ENCODE results near the gene SGK1. TPM values are rescaled to one million over a fixed set of nuclear protein-coding genes. Genes with fewer than 3 reads are reported as not detected.

SGK1 gene
- total RNA-seq, 2 donors from 2014 or later: 9.7 to 13.0 TPM

DNA sequence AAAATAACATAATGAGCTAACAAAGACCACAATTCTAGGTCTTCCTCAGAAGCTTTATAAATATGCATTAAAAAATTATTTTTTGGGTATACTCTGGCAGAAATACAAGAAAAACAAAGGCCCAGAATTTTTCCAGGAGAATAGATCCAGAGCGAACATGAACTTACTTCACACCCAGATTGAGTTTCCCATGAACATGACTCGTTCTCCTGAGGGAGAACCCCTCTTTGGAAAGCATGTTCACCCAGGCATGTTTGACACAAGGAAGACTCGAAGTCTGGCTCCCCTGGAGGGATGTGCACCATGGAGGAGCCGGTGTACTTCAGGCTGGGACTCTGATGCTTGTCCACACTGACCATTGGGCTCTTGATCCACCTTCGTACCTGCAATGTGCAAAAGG is 56.1 kb downstream of the SGK1 start:
- no peaks in the 10 kb centered on the region for H3K4me1 ChIP-seq (ENCODE audit: control insufficient read depth, insufficient read depth, low read length)
- 91 to 92% methylated on average over 4 to 5 of the region's 5 CpGs for WGBS, 2 experiments (ENCODE audit: insufficient coverage in 1 of 2, insufficient read length in 1 of 2)
- no peak overlapping the region for H3K27ac ChIP-seq (ENCODE audit: low read depth, low read length)
- H3K36me3 Mint-ChIP-seq (ENCODE audit: low read depth): no peaks in the 10 kb centered on the region
- no peak overlapping the region for H3K27ac Mint-ChIP-seq
- no peak overlapping the region for H3K4me3 ChIP-seq (ENCODE audit: low read length)
- H3K27me3 ChIP-seq (ENCODE audit: control insufficient read depth, insufficient read depth, low read length, poor library complexity, severe bottlenecking): no peaks in the 10 kb centered on the region
- no peaks in the 10 kb centered on the region for H3K9me3 ChIP-seq (ENCODE audit: control insufficient read depth, low read length)
- no peaks in the 10 kb centered on the region for H3K36me3 ChIP-seq (ENCODE audit: control insufficient read depth, insufficient read depth, low read length)
- no peaks in the 10 kb centered on the region for H3K27me3 Mint-ChIP-seq (ENCODE audit: insufficient read depth)
- H3K9me3 Mint-ChIP-seq: no peaks in the 10 kb centered on the region
- H3K4me3 Mint-ChIP-seq: no peak overlapping the region
- H3K4me1 Mint-ChIP-seq: no peaks in the 10 kb centered on the region
- no peak for DNase-seq
- H3K9ac ChIP-seq (ENCODE audit: extremely low read depth, low read length, poor library complexity, severe bottlenecking): no peak overlapping the region
- TF ChIP-seq, protein P1, sequence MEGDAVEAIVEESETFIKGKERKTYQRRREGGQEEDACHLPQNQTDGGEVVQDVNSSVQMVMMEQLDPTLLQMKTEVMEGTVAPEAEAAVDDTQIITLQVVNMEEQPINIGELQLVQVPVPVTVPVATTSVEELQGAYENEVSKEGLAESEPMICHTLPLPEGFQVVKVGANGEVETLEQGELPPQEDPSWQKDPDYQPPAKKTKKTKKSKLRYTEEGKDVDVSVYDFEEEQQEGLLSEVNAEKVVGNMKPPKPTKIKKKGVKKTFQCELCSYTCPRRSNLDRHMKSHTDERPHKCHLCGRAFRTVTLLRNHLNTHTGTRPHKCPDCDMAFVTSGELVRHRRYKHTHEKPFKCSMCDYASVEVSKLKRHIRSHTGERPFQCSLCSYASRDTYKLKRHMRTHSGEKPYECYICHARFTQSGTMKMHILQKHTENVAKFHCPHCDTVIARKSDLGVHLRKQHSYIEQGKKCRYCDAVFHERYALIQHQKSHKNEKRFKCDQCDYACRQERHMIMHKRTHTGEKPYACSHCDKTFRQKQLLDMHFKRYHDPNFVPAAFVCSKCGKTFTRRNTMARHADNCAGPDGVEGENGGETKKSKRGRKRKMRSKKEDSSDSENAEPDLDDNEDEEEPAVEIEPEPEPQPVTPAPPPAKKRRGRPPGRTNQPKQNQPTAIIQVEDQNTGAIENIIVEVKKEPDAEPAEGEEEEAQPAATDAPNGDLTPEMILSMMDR (conservative IDR thresholded peaks at IDR 0.05): no peak

DNA sequence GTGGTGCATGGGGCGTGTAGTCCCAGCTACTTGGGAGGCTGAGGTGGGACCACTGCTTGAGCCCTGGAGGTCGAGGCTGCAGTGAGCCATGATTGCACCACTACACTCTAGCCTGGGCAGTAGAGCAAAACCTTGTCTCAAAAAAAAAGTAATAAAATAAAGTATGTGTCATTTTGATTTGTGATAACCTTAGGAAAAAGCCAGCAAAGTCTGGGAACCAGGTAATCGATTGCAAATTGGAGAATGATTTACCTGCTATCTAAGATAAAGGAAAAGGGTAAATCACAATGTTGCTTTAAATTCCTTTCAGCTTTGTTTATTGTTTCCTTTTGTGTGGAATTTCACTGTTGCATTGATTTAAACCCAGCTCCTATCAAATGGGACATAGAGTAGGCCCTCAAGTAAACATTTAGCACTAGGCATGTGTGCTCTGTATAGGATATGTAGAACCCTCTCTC is 59.0 kb downstream of the SGK1 start:
- Histone ChIP-seq H3K9ac (ENCODE audit: extremely low read depth, low read length, poor library complexity, severe bottlenecking) (no peak overlapping the region), H3K27me3 (ENCODE audit: control insufficient read depth, insufficient read depth, low read length, poor library complexity, severe bottlenecking) (no peaks in the 10 kb centered on the region), H3K4me1 (ENCODE audit: control insufficient read depth, insufficient read depth, low read length) (no peaks in the 10 kb centered on the region), H3K27ac (ENCODE audit: low read depth, low read length) (no peak overlapping the region), H3K9me3 (ENCODE audit: control insufficient read depth, low read length) (no peaks in the 10 kb centered on the region), H3K36me3 (ENCODE audit: control insufficient read depth, insufficient read depth, low read length) (no peaks in the 10 kb centered on the region), H3K4me3 (ENCODE audit: low read length) (no peak overlapping the region)
- no peaks in the 10 kb centered on the region for H3K4me1 Mint-ChIP-seq
- no peaks in the 10 kb centered on the region for H3K27me3 Mint-ChIP-seq (ENCODE audit: insufficient read depth)
- DNase-seq: no peak
- H3K9me3 Mint-ChIP-seq: no peaks in the 10 kb centered on the region
- H3K36me3 Mint-ChIP-seq (ENCODE audit: low read depth): no peaks in the 10 kb centered on the region
- 72 to 80% methylated on average over 3 of the region's 3 CpGs for WGBS, 2 experiments (ENCODE audit: insufficient coverage in 1 of 2, insufficient read length in 1 of 2)
- TF ChIP-seq, protein P1 (conservative IDR thresholded peaks at IDR 0.05): no peak
- no peak overlapping the region for H3K27ac Mint-ChIP-seq
- H3K4me3 Mint-ChIP-seq: no peak overlapping the region

DNA sequence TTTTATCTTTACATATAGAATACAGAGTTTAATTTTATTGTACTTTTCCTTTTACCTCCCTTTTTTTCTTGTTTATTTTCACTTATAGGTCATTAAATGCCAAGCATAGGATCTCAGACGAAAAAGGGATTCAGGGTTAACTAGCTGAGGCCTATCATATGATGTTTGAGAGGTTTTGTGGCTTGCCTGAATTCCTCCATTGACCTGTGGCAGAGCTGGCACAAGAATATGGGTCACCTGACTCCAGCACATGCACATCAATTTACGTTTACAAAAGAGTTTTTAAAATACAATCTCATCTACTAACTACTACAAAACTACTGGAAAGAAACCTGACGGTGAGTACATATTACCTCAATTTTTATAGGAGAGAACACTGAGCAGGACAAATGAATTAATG is 60.4 kb downstream of the SGK1 start:
- H3K4me1 ChIP-seq (ENCODE audit: control insufficient read depth, insufficient read depth, low read length): no peaks in the 10 kb centered on the region
- H3K36me3 Mint-ChIP-seq (ENCODE audit: low read depth): no peaks in the 10 kb centered on the region
- H3K36me3 ChIP-seq (ENCODE audit: control insufficient read depth, insufficient read depth, low read length): no peaks in the 10 kb centered on the region
- no peak overlapping the region for H3K27ac ChIP-seq (ENCODE audit: low read depth, low read length)
- WGBS, 2 experiments (ENCODE audit: insufficient coverage in 1 of 2, insufficient read length in 1 of 2): 80 to 89% methylated on average over 1 to 3 of the region's 3 CpGs
- H3K9me3 Mint-ChIP-seq: no peaks in the 10 kb centered on the region
- H3K9me3 ChIP-seq (ENCODE audit: control insufficient read depth, low read length): no peaks in the 10 kb centered on the region
- no peaks in the 10 kb centered on the region for H3K27me3 ChIP-seq (ENCODE audit: control insufficient read depth, insufficient read depth, low read length, poor library complexity, severe bottlenecking)
- no peak overlapping the region for H3K9ac ChIP-seq (ENCODE audit: extremely low read depth, low read length, poor library complexity, severe bottlenecking)
- no peak for DNase-seq
- H3K4me1 Mint-ChIP-seq: no peaks in the 10 kb centered on the region
- no peak overlapping the region for H3K4me3 ChIP-seq (ENCODE audit: low read length)
- no peak overlapping the region for H3K4me3 Mint-ChIP-seq
- TF ChIP-seq, protein P1 (conservative IDR thresholded peaks at IDR 0.05): no peak
- no peak overlapping the region for H3K27ac Mint-ChIP-seq
- no peaks in the 10 kb centered on the region for H3K27me3 Mint-ChIP-seq (ENCODE audit: insufficient read depth)

All from endodermal cell (in vitro differentiated cells).